HG03108 (cell line): ENCODE measurements around the gene TNFRSF4.

ENCODE experiments used
- ATAC-seq: cut with Tn5 transposase; IDR thresholded peaks from one replicate; pipeline ENCODE4 v1.9.1; 2021; ENCODE audit warnings: moderate library complexity; ENCODE audit not compliant: unreplicated experiment

The TNFRSF4 gene

GRCh38 chr1:1234180-1234808 lies 20.3 kb upstream of the TNFRSF4 start:
- no peak for ATAC-seq

GRCh38 chr1:1233567-1233892 lies 19.6 kb upstream of the TNFRSF4 start:
- ATAC-seq, result no peak

- ATAC-seq, result no peak
Observed at GRCh38 chr1:1232796-1233566, 19.0 kb upstream of the TNFRSF4 start.

DNA sequence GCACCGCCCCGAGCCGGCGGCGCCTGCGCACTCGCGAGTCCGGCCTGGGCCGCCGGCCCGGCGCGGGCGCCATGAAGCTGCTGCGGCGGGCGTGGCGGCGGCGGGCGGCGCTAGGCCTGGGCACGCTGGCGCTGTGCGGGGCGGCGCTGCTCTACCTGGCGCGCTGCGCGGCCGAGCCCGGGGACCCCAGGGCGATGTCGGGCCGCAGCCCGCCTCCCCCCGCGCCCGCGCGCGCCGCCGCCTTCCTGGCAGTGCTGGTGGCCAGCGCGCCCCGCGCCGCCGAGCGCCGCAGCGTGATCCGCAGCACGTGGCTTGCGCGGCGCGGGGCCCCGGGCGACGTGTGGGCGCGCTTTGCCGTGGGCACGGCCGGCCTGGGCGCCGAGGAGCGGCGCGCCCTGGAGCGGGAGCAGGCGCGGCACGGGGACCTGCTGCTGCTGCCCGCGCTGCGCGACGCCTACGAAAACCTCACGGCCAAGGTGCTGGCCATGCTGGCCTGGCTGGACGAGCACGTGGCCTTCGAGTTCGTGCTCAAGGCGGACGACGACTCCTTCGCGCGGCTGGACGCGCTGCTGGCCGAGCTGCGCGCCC lies 18.3 kb upstream of the TNFRSF4 start, which contains the start of gene B3GALT6:
Gene B3GALT6 (plus strand): TSS at position 30 of the 588 bp plus-strand sequence. CDS start 42 bp downstream, at position 72.
- no peak for ATAC-seq

DNA sequence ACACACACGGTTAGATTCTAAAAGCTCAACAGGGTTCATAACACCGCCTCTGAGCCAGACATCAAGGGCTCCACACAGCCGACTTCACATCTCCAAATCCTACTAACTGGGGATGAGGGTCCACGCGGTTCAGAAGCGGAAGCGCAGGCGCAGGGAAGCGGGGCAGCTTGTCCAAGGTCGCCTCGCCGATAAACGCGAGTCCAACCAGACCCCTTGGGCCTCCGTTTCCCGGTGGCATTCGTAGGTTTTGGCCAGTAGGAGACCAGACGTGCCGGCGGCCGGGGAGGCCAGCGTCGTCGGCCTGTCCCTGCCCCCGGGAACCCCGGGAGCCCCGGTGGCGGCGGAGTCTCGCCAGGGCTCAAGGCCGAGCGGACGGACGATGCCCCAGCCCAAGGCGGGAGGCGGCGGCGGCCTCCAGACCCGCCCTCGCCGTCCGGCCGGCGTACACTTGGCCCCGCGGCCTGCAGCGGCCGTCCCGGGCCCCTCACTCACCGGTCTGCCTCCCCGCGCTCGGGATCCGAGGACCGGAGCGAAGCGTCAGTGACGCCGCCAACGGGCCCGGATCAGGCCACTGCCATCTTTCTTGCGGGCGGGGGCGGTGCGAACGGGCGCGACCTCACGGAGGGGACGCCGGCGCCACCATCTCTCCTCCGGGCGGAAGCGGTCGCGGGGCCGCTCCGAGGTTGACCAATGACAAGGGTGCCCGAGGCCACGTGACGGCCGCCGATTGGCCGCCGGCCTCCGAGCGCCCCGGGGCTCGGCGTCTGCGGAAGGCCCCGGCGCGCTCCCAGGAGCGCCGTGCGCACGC lies 17.7 kb upstream of the TNFRSF4 start, which contains the start of gene SDF4:
Gene SDF4 (minus strand): TSS at position 602 of the 808 bp plus-strand sequence. CDS start 3,229 bp downstream, outside the sequence.
- peak; percentile 86 for ATAC-seq

GRCh38 chr1:1230656-1231399 lies 16.9 kb upstream of the TNFRSF4 start:
- no peak for ATAC-seq

- ATAC-seq, result no peak
Observed at GRCh38 chr1:1229770-1230169, 15.8 kb upstream of the TNFRSF4 start.

DNA sequence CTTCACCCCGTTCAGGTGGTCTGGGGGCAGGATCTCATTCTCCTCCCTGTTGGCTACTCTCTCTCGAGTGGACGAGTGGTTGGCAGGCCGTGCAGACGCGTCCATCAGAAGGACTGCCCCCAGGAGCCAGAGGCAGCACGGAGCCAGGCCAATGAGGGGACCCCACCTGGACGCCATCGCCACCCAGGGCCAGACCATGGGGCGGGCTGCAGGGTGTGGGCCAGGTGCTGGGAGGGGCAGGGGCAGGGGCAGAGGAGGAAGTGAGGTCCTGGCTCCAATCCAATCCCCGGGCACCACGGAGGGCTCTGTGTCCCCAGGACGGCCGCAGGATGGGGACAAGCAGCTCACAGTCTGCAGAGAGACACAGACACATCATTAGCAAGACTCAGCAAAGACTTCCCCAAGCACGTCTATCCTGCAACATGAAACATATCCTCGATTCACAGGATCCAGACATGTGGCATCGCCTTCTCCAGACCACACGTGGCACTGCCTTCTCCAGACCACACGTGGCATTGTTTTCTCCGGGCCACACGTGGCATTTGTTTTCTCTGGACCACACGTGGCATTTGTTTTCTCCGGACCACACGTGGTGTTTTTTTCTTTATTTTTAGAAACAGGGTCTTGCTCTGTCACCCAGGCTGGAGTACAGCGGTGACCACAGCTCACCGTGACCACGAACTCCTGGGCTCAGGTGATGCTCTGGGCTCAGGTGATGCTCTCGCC lies 14.8 kb upstream of the TNFRSF4 start:
- no peak for ATAC-seq

GRCh38 chr1:1228187-1228586 lies 14.2 kb upstream of the TNFRSF4 start:
- no peak for ATAC-seq

DNA sequence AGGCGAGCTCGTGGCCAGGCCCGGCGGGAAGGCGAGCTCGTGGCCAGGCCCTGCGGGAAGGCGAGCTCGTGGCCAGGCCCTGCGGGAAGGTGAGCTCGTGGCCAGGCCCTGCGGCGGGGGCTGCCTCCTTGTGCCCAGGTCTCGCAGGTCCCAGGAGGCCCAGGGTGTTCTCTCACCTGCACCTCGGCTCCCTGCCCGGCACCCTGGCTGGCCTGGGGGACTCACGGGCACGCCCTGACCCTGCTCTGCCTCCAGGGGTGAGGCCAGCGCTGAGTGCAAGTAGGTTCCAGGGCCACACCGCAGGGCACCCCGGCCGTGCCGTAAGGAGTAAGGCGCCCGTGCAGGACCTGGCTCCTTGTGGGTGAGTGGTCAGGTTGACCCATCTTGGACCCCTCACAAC lies 13.4 kb upstream of the TNFRSF4 start:
- ATAC-seq, result no peak

DNA sequence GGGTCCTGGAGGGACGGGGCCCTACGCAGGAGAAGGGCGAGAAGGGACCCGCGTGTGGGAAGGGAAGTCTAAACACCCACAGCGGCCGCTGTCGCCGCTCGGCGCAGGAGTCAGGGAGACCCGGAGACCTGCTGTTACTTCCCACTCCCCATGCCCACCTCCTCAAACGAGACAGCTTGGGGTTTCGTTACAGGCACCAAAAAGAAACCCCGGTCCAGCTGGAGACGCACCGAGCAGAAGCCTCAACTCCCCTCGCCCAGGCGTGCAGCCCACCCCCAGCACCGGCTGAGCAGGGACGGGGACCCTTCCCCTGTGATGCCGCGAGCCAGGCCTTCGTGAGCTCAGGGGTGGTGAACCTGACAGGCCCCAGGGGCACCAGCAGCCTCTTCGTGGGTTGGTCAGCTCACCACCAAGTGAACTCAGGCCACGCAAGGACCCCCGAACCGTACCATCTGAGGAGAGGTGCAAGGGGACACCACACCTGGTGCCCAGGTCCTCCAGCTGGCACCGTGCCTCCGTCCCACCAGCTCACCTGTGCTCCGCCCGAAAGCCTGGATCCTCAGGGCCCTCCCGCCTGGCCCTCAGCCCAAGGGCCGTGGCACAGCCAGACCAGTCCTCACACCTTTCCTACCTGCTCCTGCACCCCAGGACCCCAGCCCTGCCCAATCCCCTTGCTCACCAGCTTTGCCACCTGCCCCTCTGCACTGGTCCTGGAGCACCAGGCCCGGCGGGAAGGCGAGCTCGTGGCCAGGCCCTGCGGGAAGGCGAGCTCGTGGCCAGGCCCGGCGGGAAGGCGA lies 12.8 kb upstream of the TNFRSF4 start:
- no peak for ATAC-seq

DNA sequence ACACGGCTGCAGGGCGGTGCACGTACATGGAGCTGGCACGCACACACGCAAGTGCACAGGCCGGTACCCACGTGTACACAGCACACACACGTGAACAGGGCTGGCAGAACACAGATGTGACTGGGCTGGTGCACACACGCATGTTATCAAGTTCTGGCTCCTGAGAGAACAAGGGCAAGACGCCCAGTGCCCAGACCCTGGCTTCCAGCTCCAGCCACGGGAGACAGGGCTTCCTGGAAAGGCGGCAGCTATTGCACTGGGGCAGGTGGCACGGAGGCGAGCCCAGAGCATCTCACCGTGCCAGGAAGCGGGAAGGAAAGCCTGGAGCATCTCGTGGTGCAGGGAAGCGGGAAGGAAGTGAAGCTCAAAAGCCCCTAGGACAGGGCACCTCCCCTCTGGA lies 12.0 kb upstream of the TNFRSF4 start:
- ATAC-seq, result no peak

GRCh38 chr1:1225238-1225845 lies 11.4 kb upstream of the TNFRSF4 start:
- ATAC-seq, result no peak

- ATAC-seq, result no peak
Observed at GRCh38 chr1:1223891-1224290, 9.9 kb upstream of the TNFRSF4 start.

- ATAC-seq, result no peak
Observed at GRCh38 chr1:1223321-1223720, 9.4 kb upstream of the TNFRSF4 start.

DNA sequence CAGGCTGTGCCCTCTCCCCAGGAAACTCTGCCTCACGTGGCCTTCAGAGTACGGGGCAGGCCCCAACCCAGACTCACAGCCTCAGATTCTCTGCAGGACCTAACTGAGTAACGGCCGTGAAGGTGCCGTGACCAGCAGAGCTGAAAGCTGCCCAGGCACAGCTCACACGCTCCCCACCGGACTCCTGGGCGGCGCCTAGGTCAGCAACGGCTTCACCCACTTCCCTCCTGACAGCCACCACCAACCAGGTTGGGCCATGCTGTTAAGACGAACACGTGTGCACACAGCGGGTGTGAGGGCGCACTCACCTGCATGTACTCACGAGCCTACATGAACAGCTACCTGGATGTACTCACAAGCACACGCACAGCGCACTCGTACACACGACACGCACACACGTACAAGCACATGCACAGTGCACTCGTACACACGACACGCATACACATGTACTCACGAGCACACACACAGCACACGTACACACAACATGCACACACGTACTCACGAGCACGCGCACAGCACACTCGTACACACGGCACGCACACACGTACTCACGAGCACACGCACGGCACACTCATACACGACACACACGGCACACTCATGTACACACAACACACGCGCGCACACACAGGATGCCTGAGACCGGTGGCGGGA lies 8.7 kb upstream of the TNFRSF4 start:
- no peak for ATAC-seq

- ATAC-seq, result no peak
Observed at GRCh38 chr1:1221887-1222574, 8.1 kb upstream of the TNFRSF4 start.

- no peak for ATAC-seq
Observed at GRCh38 chr1:1220197-1220596, 6.2 kb upstream of the TNFRSF4 start.
